Osteoblast (primary cell): Measurements from ENCODE around the gene SAMD7. TPM values are rescaled to one million over a fixed set of nuclear protein-coding genes. Genes with fewer than 3 reads are reported as not detected.

ENCODE experiments used
- DNase-seq: peaks from one replicate; pipeline ENCODE4 v3.0.0; 2011; ENCODE audit warnings: low spot score, mixed read lengths; ENCODE audit not compliant: insufficient read length; ENCODE audit errors: missing footprints
- H2AFZ ChIP-seq: 2 replicates; pipeline ENCODE4 v1.6.0; 2011; ENCODE audit warnings: mild to moderate bottlenecking, low read length
- H3K27ac ChIP-seq: 2 replicates; pipeline ENCODE4 v1.5.1; 2011; ENCODE audit warnings: mild to moderate bottlenecking, low read depth, low read length, moderate library complexity
- H3K27me3 ChIP-seq: 2 replicates; pipeline ENCODE4 v1.6.0; 2012; ENCODE audit warnings: mild to moderate bottlenecking, control low read depth, inconsistent platforms, low read length, moderate library complexity; ENCODE audit not compliant: insufficient read depth
- H3K36me3 ChIP-seq: 2 replicates; pipeline ENCODE4 v1.5.1; 2011; ENCODE audit warnings: mild to moderate bottlenecking, low read length, control low read depth, moderate library complexity; ENCODE audit not compliant: insufficient read depth
- H3K4me1 ChIP-seq: 2 replicates; pipeline ENCODE4 v1.5.1; 2011; ENCODE audit warnings: mild to moderate bottlenecking, low read length, control low read depth, moderate library complexity; ENCODE audit not compliant: insufficient read depth
- H3K4me2 ChIP-seq: 2 replicates; pipeline ENCODE4 v1.6.0; 2011; ENCODE audit warnings: mild to moderate bottlenecking, low read length; ENCODE audit not compliant: insufficient read depth
- H3K4me3 ChIP-seq: fragments of 200-600 bp; sonication (generic); 3 replicates; pipeline ENCODE4 v1.5.1; 2012; ENCODE audit warnings: mild to moderate bottlenecking, low read length, inconsistent platforms; ENCODE audit not compliant: insufficient read depth
- H3K79me2 ChIP-seq: 2 replicates; pipeline ENCODE4 v1.6.0; 2012; ENCODE audit warnings: mild to moderate bottlenecking, low read length, control low read depth, inconsistent platforms; ENCODE audit not compliant: insufficient read depth
- H3K9me3 ChIP-seq: 2 replicates; pipeline ENCODE4 v1.5.1; 2011; ENCODE audit warnings: low read depth, low read length, control low read depth
- H4K20me1 ChIP-seq: 2 replicates; pipeline ENCODE4 v1.6.0; 2012; ENCODE audit warnings: mild to moderate bottlenecking, low read length, control low read depth; ENCODE audit not compliant: insufficient read depth
- total RNA-seq: library from RNA; depleted of rRNA; stranded (reverse); fragments of >200 nt; gene quantifications from 2 replicates; pipeline ENCODE4 v1.2.3, GENCODE V29; 2012
- TF ChIP-seq, protein P1 (sequence below): IDR thresholded peaks from 2 replicates; pipeline ENCODE4 v1.5.1; 2011; ENCODE audit warnings: mild to moderate bottlenecking, low read depth, low read length, moderate library complexity; ENCODE audit errors: extremely low read depth

The SAMD7 gene
- total RNA-seq, 1 donor: not detected

DNA sequence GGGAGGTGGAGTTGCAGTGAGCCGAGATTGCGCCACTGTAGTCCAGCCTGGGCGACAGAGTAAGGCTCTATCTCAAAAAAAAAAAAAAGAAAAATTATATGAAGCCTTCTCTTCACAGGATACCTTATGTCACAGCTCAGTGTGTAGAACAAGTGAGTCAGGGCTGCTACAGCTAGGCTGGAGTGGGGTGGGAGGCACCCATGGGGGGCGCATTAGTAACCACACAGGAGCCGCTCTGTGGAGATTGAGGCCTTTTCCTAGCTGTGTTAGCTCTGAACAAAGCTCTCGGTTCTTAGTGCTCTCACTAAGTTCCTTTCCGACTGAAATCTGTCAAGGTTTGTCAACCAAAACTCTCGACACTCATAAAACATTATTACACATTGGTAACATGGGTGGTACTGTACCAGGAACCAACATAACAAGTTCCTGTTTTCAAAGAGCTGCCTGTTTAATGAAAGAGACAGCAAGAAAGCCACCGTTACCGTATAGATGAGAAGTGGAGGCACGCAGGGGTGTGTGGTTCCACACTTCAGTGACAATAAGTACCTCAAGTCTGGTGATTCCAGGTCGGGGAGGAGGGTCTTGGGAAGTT is 46.1 kb upstream of the SAMD7 start:
- Histone ChIP-seq H3K36me3 (no peaks in the 10 kb centered on the region), H4K20me1 (no peaks in the 10 kb centered on the region), H3K4me3 (no peak overlapping the region), H3K4me2 (no peak overlapping the region), H3K27me3 (peaks cover 5% of the 10 kb centered on the region), H2AFZ (no peak overlapping the region), H3K79me2 (no peaks in the 10 kb centered on the region), H3K4me1 (no peaks in the 10 kb centered on the region), H3K27ac (no peak overlapping the region), H3K9me3 (no peaks in the 10 kb centered on the region)
- DNase-seq: no peak
- TF ChIP-seq, protein P1, sequence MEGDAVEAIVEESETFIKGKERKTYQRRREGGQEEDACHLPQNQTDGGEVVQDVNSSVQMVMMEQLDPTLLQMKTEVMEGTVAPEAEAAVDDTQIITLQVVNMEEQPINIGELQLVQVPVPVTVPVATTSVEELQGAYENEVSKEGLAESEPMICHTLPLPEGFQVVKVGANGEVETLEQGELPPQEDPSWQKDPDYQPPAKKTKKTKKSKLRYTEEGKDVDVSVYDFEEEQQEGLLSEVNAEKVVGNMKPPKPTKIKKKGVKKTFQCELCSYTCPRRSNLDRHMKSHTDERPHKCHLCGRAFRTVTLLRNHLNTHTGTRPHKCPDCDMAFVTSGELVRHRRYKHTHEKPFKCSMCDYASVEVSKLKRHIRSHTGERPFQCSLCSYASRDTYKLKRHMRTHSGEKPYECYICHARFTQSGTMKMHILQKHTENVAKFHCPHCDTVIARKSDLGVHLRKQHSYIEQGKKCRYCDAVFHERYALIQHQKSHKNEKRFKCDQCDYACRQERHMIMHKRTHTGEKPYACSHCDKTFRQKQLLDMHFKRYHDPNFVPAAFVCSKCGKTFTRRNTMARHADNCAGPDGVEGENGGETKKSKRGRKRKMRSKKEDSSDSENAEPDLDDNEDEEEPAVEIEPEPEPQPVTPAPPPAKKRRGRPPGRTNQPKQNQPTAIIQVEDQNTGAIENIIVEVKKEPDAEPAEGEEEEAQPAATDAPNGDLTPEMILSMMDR: no peak

GRCh38 chr3:169867584-169868210 is 43.7 kb upstream of the SAMD7 start:
- H3K27me3 ChIP-seq: peaks cover 6% of the 10 kb centered on the region
- no peaks in the 10 kb centered on the region for H3K79me2 ChIP-seq
- TF ChIP-seq, protein P1: no peak
- H3K36me3 ChIP-seq: no peaks in the 10 kb centered on the region
- H3K4me1 ChIP-seq: no peaks in the 10 kb centered on the region
- no peak for DNase-seq
- H3K4me3 ChIP-seq: no peak overlapping the region
- H4K20me1 ChIP-seq: no peaks in the 10 kb centered on the region
- no peak overlapping the region for H3K27ac ChIP-seq
- no peak overlapping the region for H2AFZ ChIP-seq
- no peak overlapping the region for H3K4me2 ChIP-seq
- H3K9me3 ChIP-seq: no peaks in the 10 kb centered on the region

DNA sequence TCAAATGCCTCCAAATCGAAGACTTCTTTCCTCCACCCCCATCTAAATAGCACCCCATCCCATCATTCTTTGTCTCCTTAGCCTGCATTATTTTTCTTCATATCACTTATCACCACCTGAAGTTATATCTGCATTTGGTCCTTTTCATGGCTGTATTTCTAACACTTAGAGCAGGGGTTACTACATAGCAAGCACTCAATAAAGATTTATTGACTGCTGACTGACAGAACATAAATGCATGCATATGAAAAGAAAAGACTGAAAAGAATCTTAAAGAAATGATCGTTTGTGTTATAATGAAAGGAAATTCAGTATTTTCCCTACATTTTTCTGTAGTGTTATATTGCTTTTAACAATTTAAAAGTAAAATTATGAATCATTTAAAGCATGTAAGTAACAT is 43.0 kb upstream of the SAMD7 start:
- Histone ChIP-seq H4K20me1 (no peaks in the 10 kb centered on the region), H3K79me2 (no peaks in the 10 kb centered on the region), H3K27me3 (peaks cover 9% of the 10 kb centered on the region), H3K4me3 (no peak overlapping the region), H3K4me1 (no peaks in the 10 kb centered on the region), H3K36me3 (no peaks in the 10 kb centered on the region), H3K27ac (no peak overlapping the region), H3K4me2 (no peak overlapping the region), H3K9me3 (no peaks in the 10 kb centered on the region), H2AFZ (no peak overlapping the region)
- no peak for DNase-seq
- TF ChIP-seq, protein P1: no peak

- no peak for DNase-seq
- Histone ChIP-seq H3K4me2 (no peak within 1 kb of the TSS), H3K4me1 (no peaks in the 10 kb centered on the region), H3K79me2 (no peaks in the 10 kb centered on the region), H3K9me3 (no peaks in the 10 kb centered on the region), H4K20me1 (no peaks in the 10 kb centered on the region), H3K27ac (no peak within 1 kb of the TSS), H2AFZ (no peak within 1 kb of the TSS), H3K27me3 (peaks cover 12% of the 10 kb centered on the region), H3K4me3 (no peak within 1 kb of the TSS), H3K36me3 (no peaks in the 10 kb centered on the region)
- TF ChIP-seq, protein P1: no peak
Measured at GRCh38 chr3:169869484-169870220, 41.7 kb upstream of the SAMD7 start, which contains the start of gene LRRC31. Gene LRRC31, minus strand, starts transcription at chr3:169869935. Its CDS starts 128 bp downstream, at chr3:169869807.
